ENCODE data around the gene LBR.
"Not testable (repeated sequence)": the region's sequence is repeated elsewhere in the genome, so short reads cannot be mapped to it uniquely, and the experiment has no call there.

Gene LBR

GRCh38 chr1:225422795-225423517, 4.9 kb downstream of the LBR start:
- no peak for DNase-seq (ENCODE audit: low read depth, low spot score)

- no peak for DNase-seq (ENCODE audit: low read depth, low spot score)
Observed at GRCh38 chr1:225422031-225422605, 5.7 kb downstream of the LBR start.

- DNase-seq (ENCODE audit: low read depth, low spot score): no peak
Observed at GRCh38 chr1:225418598-225418997, 9.2 kb downstream of the LBR start.

- no peak for DNase-seq (ENCODE audit: low read depth, low spot score)
Observed at GRCh38 chr1:225418059-225418458, 9.8 kb downstream of the LBR start.

GRCh38 chr1:225415967-225416745, 11.7 kb downstream of the LBR start:
- no peak for DNase-seq (ENCODE audit: low read depth, low spot score)

- DNase-seq (ENCODE audit: low read depth, low spot score): no peak
Observed at GRCh38 chr1:225415307-225415706, 12.5 kb downstream of the LBR start.

GRCh38 chr1:225413708-225414375, 14.0 kb downstream of the LBR start:
- DNase-seq (ENCODE audit: low read depth, low spot score): no peak

GRCh38 chr1:225412803-225413351, 15.0 kb downstream of the LBR start:
- no peak for DNase-seq (ENCODE audit: low read depth, low spot score)

- DNase-seq (ENCODE audit: low read depth, low spot score): no peak
Observed at GRCh38 chr1:225412321-225412720, 15.5 kb downstream of the LBR start.

- no peak for DNase-seq (ENCODE audit: low read depth, low spot score)
Observed at GRCh38 chr1:225410036-225410435, 17.8 kb downstream of the LBR start.

GRCh38 chr1:225409051-225409450, 18.8 kb downstream of the LBR start:
- DNase-seq (ENCODE audit: low read depth, low spot score): no peak

- no peak for DNase-seq (ENCODE audit: low read depth, low spot score)
Observed at GRCh38 chr1:225408249-225408648, 19.6 kb downstream of the LBR start.

GRCh38 chr1:225407755-225408154, 20.1 kb downstream of the LBR start:
- no peak for DNase-seq (ENCODE audit: low read depth, low spot score)

GRCh38 chr1:225406976-225407725, 20.7 kb downstream of the LBR start:
- DNase-seq (ENCODE audit: low read depth, low spot score): no peak

GRCh38 chr1:225400968-225401367, 26.9 kb downstream of the LBR start:
- no peak for DNase-seq (ENCODE audit: low read depth, low spot score)

GRCh38 chr1:225396357-225396756, 31.5 kb downstream of the LBR start:
- DNase-seq (ENCODE audit: low read depth, low spot score): no peak

GRCh38 chr1:225389843-225390242, 38.0 kb downstream of the LBR start:
- no peak for DNase-seq (ENCODE audit: low read depth, low spot score)

GRCh38 chr1:225388372-225388771, 39.5 kb downstream of the LBR start:
- DNase-seq (ENCODE audit: low read depth, low spot score): no peak

- DNase-seq (ENCODE audit: low read depth, low spot score): not testable (repeated sequence)
Observed at GRCh38 chr1:225386860-225387259, 41.0 kb downstream of the LBR start.

- no peak for DNase-seq (ENCODE audit: low read depth, low spot score)
Observed at GRCh38 chr1:225380691-225381090, 47.1 kb downstream of the LBR start.

GRCh38 chr1:225378880-225379279, 49.0 kb downstream of the LBR start:
- peak; percentile 91 for DNase-seq (ENCODE audit: low read depth, low spot score)
